H9 (cell line): Measurements from ENCODE around the gene INHBC. TPM values are rescaled to one million over a fixed set of nuclear protein-coding genes. Genes with fewer than 3 reads are reported as not detected.

Experiments used
- DNase-seq: peaks from one replicate; pipeline ENCODE4 v3.0.0-alpha.2; 2017
- H2AFZ ChIP-seq: one replicate; pipeline ENCODE4 v1.6.1; 2013; ENCODE audit warnings: mild to moderate bottlenecking, low read length, control low read depth, moderate library complexity
- H2AK5ac ChIP-seq: 2 replicates; pipeline ENCODE4 v1.6.1; 2013; ENCODE audit warnings: low read length, control low read depth, mixed read lengths; ENCODE audit not compliant: insufficient read length
- H2BK120ac ChIP-seq: one replicate; pipeline ENCODE4 v1.6.1; 2013; ENCODE audit warnings: low read depth, mild to moderate bottlenecking, low read length, control low read depth, inconsistent platforms; ENCODE audit not compliant: poor library complexity, severe bottlenecking
- H2BK12ac ChIP-seq: 2 replicates; pipeline ENCODE4 v1.6.1; 2013; ENCODE audit warnings: low read length, control low read depth, mixed read lengths, low read depth; ENCODE audit not compliant: insufficient read length
- H2BK15ac ChIP-seq: 2 replicates; pipeline ENCODE4 v1.6.1; 2013; ENCODE audit warnings: low read depth, low read length, control low read depth
- H2BK20ac ChIP-seq: one replicate; pipeline ENCODE4 v1.6.1; 2013; ENCODE audit warnings: low read depth, mild to moderate bottlenecking, low read length, control low read depth, inconsistent platforms; ENCODE audit not compliant: poor library complexity, severe bottlenecking
- H2BK5ac ChIP-seq: 2 replicates; pipeline ENCODE4 v1.6.1; 2013; ENCODE audit warnings: low read length, control low read depth, mixed read lengths; ENCODE audit not compliant: insufficient read length
- H3K14ac ChIP-seq: 2 replicates; pipeline ENCODE4 v1.6.1; 2013; ENCODE audit warnings: low read length, control low read depth; ENCODE audit not compliant: insufficient read depth
- H3K18ac ChIP-seq: 2 replicates; pipeline ENCODE4 v1.6.1; 2013; ENCODE audit warnings: low read depth, mild to moderate bottlenecking, mixed read lengths, low read length, control low read depth; ENCODE audit not compliant: insufficient read length
- H3K23ac ChIP-seq: 2 replicates; pipeline ENCODE4 v1.6.1; 2013; ENCODE audit warnings: low read length, control low read depth, mixed read lengths, low read depth; ENCODE audit not compliant: insufficient read length
- H3K23me2 ChIP-seq: 2 replicates; pipeline ENCODE4 v1.6.1; 2013; ENCODE audit warnings: low read depth, mild to moderate bottlenecking, mixed read lengths, low read length, control low read depth; ENCODE audit not compliant: insufficient read length, poor library complexity, severe bottlenecking
- H3K27ac ChIP-seq: 2 replicates; pipeline ENCODE4 v1.5.1; 2013; ENCODE audit warnings: low read length, control low read depth, mixed read lengths, low read depth; ENCODE audit not compliant: insufficient read length
- H3K27me3 ChIP-seq: 2 replicates; pipeline ENCODE4 v1.6.1; 2013; ENCODE audit warnings: low read length, control low read depth, inconsistent platforms; ENCODE audit not compliant: insufficient read depth
- H3K4ac ChIP-seq: 2 replicates; pipeline ENCODE4 v1.6.1; 2013; ENCODE audit warnings: low read depth, mild to moderate bottlenecking, control low read depth, inconsistent platforms, low read length, moderate library complexity
- H3K4me1 ChIP-seq: 2 replicates; pipeline ENCODE4 v1.6.1; 2013; ENCODE audit warnings: low read length, control low read depth, inconsistent platforms; ENCODE audit not compliant: insufficient read depth
- H3K4me2 ChIP-seq: 2 replicates; pipeline ENCODE4 v1.6.1; 2013; ENCODE audit warnings: low read length, control low read depth, mixed read lengths; ENCODE audit not compliant: insufficient read length, insufficient read depth
- H3K56ac ChIP-seq: 2 replicates; pipeline ENCODE4 v1.6.1; 2013; ENCODE audit warnings: low read depth, mild to moderate bottlenecking, mixed read lengths, low read length, control low read depth; ENCODE audit not compliant: insufficient read length
- H3K79me1 ChIP-seq: 2 replicates; pipeline ENCODE4 v1.6.1; 2013; ENCODE audit warnings: low read depth, mild to moderate bottlenecking, moderate library complexity, low read length, control low read depth, inconsistent platforms; ENCODE audit not compliant: insufficient read depth, poor library complexity, severe bottlenecking
- H3K79me2 ChIP-seq: 2 replicates; pipeline ENCODE4 v1.6.1; 2013; ENCODE audit warnings: low read length, control low read depth, inconsistent platforms; ENCODE audit not compliant: insufficient read depth
- H3K9ac ChIP-seq: 2 replicates; pipeline ENCODE4 v1.6.1; 2013; ENCODE audit warnings: low read length, control low read depth, mixed read lengths; ENCODE audit not compliant: insufficient read length; ENCODE audit errors: extremely low read depth
- H3K9me3 ChIP-seq: one replicate; pipeline ENCODE4 v1.6.1; 2013; ENCODE audit warnings: low read depth, low read length, inconsistent platforms; ENCODE audit not compliant: control insufficient read depth
- H3T11ph ChIP-seq: one replicate; pipeline ENCODE4 v1.6.1; 2013; ENCODE audit warnings: mild to moderate bottlenecking, low read length, control low read depth, inconsistent platforms
- H4K20me1 ChIP-seq: one replicate; pipeline ENCODE4 v1.6.1; 2013; ENCODE audit not compliant: control insufficient read depth, insufficient read length, insufficient read depth
- H4K5ac ChIP-seq: 2 replicates; pipeline ENCODE4 v1.6.1; 2013; ENCODE audit warnings: low read depth, mild to moderate bottlenecking, mixed read lengths, low read length, control low read depth; ENCODE audit not compliant: insufficient read length
- H4K8ac ChIP-seq: replicated peaks from 2 replicates; pipeline ENCODE4 v1.6.1; 2013; ENCODE audit warnings: low read length, control low read depth, mixed read lengths, low read depth; ENCODE audit not compliant: insufficient read length
- H4K91ac ChIP-seq: 2 replicates; pipeline ENCODE4 v1.6.1; 2013; ENCODE audit warnings: low read depth, mild to moderate bottlenecking, moderate library complexity, mixed read lengths, low read length, control low read depth; ENCODE audit not compliant: insufficient read length
- H3K27ac Mint-ChIP-seq, 3 experiments: 2 replicates in 2 of 3; 3 replicates in 1 of 3; pipeline ENCODE4 v1.8.0; 2020 to 2021; ENCODE audit warnings: mixed read lengths in 3 of 3, mild to moderate bottlenecking in 1 of 3, moderate library complexity in 1 of 3
- H3K27me3 Mint-ChIP-seq: 2 replicates; pipeline ENCODE4 v1.8.0; 2021; ENCODE audit warnings: low read depth, mild to moderate bottlenecking, moderate library complexity, mixed read lengths
- H3K36me3 Mint-ChIP-seq, 3 experiments: 2 replicates in 2 of 3; 3 replicates in 1 of 3; pipeline ENCODE4 v1.8.0; 2020 to 2021; ENCODE audit warnings: low read depth in 3 of 3, mixed read lengths in 3 of 3; ENCODE audit not compliant: insufficient read depth in 1 of 3
- H3K4me1 Mint-ChIP-seq, 2 experiments: 2 replicates each; pipeline ENCODE4 v1.8.0; 2020; ENCODE audit warnings: mixed read lengths in 2 of 2
- H3K4me3 Mint-ChIP-seq, 2 experiments: 2 replicates in 1 of 2; 3 replicates in 1 of 2; pipeline ENCODE4 v1.8.0; 2020 to 2021; ENCODE audit warnings: mild to moderate bottlenecking in 2 of 2, mixed read lengths in 2 of 2, moderate library complexity in 1 of 2
- H3K9me3 Mint-ChIP-seq, 2 experiments: 2 replicates in 1 of 2; 3 replicates in 1 of 2; pipeline ENCODE4 v1.8.0; 2020; ENCODE audit warnings: mild to moderate bottlenecking in 2 of 2, mixed read lengths in 2 of 2, moderate library complexity in 1 of 2
- WGBS: extraction: QIAGEN DNeasy Blood & Tissue Kit; methylation state at CpG from one replicate; pipeline ENCODE4 v1.1.7; 2013; ENCODE audit warnings: missing lambda C conversion rate, low lambda C conversion rate, mixed read lengths; ENCODE audit not compliant: insufficient read length; ENCODE audit errors: extremely low coverage; 5-methylcytosine and 5-hydroxymethylcytosine counted together
- total RNA-seq: library from RNA; stranded (reverse); gene quantifications from 2 replicates; pipeline ENCODE4 v1.2.1, GENCODE V29; 2021
- TF ChIP-seq, protein P1 (sequence below): fragments of 200-600 bp; sonication (generic); conservative IDR thresholded peaks from 3 replicates; pipeline ENCODE4 v1.8.0; 2021; ENCODE audit warnings: antibody characterized with exemption, mild to moderate bottlenecking

INHBC gene
- total RNA-seq, 1 experiment from 2014 or later, result not detected

DNA sequence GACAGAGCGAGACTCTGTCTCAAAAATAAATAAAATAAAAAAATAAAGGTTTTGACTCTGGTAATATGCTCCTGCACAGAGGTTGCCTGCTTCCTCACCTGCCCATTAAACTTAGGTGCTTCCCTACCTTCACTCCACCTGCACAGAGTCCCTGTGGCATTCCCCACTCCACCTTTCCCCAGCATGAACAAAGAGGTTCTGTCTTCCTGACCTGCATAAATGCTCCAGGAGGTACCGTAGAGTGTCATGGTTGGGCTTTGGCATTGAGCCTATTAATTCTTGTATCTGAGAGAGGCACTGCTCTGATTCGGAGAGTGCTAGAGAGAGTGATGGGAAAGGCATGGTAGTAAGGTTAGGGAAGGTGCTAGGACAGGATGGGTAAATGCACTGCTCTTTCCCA is 38.8 kb downstream of the INHBC start:
- no peak overlapping the region for H3K4me2 ChIP-seq
- Mint-ChIP-seq H3K4me1 (peaks cover 21 to 22% of the 10 kb centered on the region in 2 experiments), H3K27ac (no peak overlapping the region), H3K36me3 (peaks cover 0 to 5% (median 5%) of the 10 kb centered on the region in 3 experiments; a peak in 3 of 7 replicates), H3K4me3 (no peak overlapping the region), H3K9me3 (no peaks in the 10 kb centered on the region), H3K27me3 (peaks cover 73% of the 10 kb centered on the region)
- H2BK12ac ChIP-seq, result no peak overlapping the region
- H2BK20ac ChIP-seq, result no peak overlapping the region
- H3K18ac ChIP-seq, result no peak overlapping the region
- H3K4me1 ChIP-seq, result no peaks in the 10 kb centered on the region; the same call in 1 of the 2 replicates
- H3K79me2 ChIP-seq, result no peaks in the 10 kb centered on the region
- no peak overlapping the region for H3K56ac ChIP-seq
- H2BK15ac ChIP-seq, result no peak overlapping the region
- TF ChIP-seq, protein P1, sequence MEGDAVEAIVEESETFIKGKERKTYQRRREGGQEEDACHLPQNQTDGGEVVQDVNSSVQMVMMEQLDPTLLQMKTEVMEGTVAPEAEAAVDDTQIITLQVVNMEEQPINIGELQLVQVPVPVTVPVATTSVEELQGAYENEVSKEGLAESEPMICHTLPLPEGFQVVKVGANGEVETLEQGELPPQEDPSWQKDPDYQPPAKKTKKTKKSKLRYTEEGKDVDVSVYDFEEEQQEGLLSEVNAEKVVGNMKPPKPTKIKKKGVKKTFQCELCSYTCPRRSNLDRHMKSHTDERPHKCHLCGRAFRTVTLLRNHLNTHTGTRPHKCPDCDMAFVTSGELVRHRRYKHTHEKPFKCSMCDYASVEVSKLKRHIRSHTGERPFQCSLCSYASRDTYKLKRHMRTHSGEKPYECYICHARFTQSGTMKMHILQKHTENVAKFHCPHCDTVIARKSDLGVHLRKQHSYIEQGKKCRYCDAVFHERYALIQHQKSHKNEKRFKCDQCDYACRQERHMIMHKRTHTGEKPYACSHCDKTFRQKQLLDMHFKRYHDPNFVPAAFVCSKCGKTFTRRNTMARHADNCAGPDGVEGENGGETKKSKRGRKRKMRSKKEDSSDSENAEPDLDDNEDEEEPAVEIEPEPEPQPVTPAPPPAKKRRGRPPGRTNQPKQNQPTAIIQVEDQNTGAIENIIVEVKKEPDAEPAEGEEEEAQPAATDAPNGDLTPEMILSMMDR, result no peak
- H3K27me3 ChIP-seq, result peaks cover 37% of the 10 kb centered on the region
- H2BK120ac ChIP-seq, result no peak overlapping the region
- H2AK5ac ChIP-seq, result no peak overlapping the region
- no peak overlapping the region for H3K23ac ChIP-seq
- no peak overlapping the region for H4K8ac ChIP-seq
- H4K91ac ChIP-seq, result no peak overlapping the region
- no peak overlapping the region for H2AFZ ChIP-seq
- no CpG with 5 or more reads among the region's 3 CpGs for WGBS
- H3T11ph ChIP-seq, result no peak overlapping the region
- no peak overlapping the region for H3K14ac ChIP-seq
- H3K9me3 ChIP-seq, result no peaks in the 10 kb centered on the region
- no peak overlapping the region for H2BK5ac ChIP-seq
- H3K27ac ChIP-seq, result no peak overlapping the region
- no peak overlapping the region for H3K4ac ChIP-seq
- H4K5ac ChIP-seq, result no peak overlapping the region
- H3K9ac ChIP-seq, result no peak overlapping the region
- no peaks in the 10 kb centered on the region for H3K79me1 ChIP-seq
- no peak for DNase-seq
- peaks cover 15% of the 10 kb centered on the region for H3K23me2 ChIP-seq
- H4K20me1 ChIP-seq, result peaks cover 3% of the 10 kb centered on the region
